Measurements from ENCODE around the gene NINL. TPM values are rescaled to one million over a fixed set of nuclear protein-coding genes. Genes with fewer than 3 reads are reported as not detected.
"Not testable (repeated sequence)": the region's sequence is repeated elsewhere in the genome, so short reads cannot be mapped to it uniquely, and the experiment has no call there.

NINL gene
- total RNA-seq, 4 donors from 2014 or later = 3.0 to 5.8 (median 3.7) TPM

DNA sequence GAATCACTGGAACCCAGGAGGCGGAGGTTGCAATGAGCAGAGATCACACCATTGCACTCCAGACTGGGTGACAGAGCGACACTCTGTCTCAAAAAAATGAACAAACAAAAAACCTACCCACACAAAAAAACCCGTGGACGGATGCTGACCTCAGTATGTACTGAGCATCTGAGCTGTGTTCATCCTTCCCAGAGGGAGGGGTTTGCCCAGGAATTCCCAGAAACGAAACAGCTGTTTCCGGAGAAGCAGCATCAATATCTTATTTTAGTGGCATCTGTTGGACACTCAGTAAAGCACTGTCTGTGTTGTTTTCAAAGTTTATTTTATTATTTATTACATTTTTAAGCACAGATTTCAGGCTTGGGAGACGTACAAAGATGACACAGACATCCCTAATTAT, 19.8 kb upstream of the NINL start:
- Histone ChIP-seq H3K9me3 (no peaks in the 10 kb centered on the region), H3K27me3 (no peaks in the 10 kb centered on the region), H3K4me1 (no peaks in the 10 kb centered on the region), H3K27ac (replicated peaks in 1 of 4) (no peak overlapping the region), H3K4me3 (no peak overlapping the region), H3K36me3 (no peaks in the 10 kb centered on the region)
- DNase-seq (ENCODE audit: extremely low spot score) = no peak
- TF ChIP-seq POLR2AphosphoS5 (IDR thresholded peaks at IDR 0.05) = no peak
- TF ChIP-seq POLR2A (IDR thresholded peaks at IDR 0.05; ENCODE audit: low read depth) = no peak
- TF ChIP-seq EP300 (IDR thresholded peaks at IDR 0.05) = no peak
- intact Hi-C loops (cut with DNase I) = no loop called here
- 64% methylated on average over 7 of the region's 7 CpGs for WGBS

DNA sequence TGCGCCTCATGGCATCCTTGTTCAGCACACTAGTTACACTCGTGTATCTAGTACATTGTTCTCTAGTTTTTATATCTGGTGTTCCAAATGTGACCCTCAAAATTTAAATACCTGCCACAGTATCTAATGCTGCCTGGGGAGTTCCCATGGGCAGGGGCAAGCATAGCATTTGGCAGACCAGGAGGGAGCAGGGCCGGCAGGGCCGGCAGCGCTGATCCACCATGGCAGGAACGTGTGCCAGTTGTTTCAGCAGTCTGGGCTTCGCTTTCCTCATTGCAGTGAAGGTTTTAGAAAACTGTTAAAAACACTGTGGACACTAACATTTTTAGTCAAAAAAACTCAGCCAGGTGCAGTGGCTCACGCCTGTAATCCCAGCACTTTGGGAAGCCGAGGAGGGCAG, 19.3 kb upstream of the NINL start:
- 87% methylated on average over 7 of the region's 9 CpGs for WGBS
- no peaks in the 10 kb centered on the region for H3K9me3 ChIP-seq
- H3K27ac ChIP-seq (replicated peaks in 1 of 4) = no peak overlapping the region
- H3K27me3 ChIP-seq = no peaks in the 10 kb centered on the region
- no peaks in the 10 kb centered on the region for H3K36me3 ChIP-seq
- H3K4me1 ChIP-seq = no peaks in the 10 kb centered on the region
- no peak overlapping the region for H3K4me3 ChIP-seq
- intact Hi-C loops (cut with DNase I) = no loop called here
- DNase-seq (ENCODE audit: extremely low spot score) = no peak
- no peak for TF ChIP-seq POLR2A (IDR thresholded peaks at IDR 0.05; ENCODE audit: low read depth)
- TF ChIP-seq, protein P1, sequence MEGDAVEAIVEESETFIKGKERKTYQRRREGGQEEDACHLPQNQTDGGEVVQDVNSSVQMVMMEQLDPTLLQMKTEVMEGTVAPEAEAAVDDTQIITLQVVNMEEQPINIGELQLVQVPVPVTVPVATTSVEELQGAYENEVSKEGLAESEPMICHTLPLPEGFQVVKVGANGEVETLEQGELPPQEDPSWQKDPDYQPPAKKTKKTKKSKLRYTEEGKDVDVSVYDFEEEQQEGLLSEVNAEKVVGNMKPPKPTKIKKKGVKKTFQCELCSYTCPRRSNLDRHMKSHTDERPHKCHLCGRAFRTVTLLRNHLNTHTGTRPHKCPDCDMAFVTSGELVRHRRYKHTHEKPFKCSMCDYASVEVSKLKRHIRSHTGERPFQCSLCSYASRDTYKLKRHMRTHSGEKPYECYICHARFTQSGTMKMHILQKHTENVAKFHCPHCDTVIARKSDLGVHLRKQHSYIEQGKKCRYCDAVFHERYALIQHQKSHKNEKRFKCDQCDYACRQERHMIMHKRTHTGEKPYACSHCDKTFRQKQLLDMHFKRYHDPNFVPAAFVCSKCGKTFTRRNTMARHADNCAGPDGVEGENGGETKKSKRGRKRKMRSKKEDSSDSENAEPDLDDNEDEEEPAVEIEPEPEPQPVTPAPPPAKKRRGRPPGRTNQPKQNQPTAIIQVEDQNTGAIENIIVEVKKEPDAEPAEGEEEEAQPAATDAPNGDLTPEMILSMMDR (IDR thresholded peaks at IDR 0.05) = no peak
- no peak for TF ChIP-seq EP300 (IDR thresholded peaks at IDR 0.05)
- TF ChIP-seq POLR2AphosphoS5 (IDR thresholded peaks at IDR 0.05) = no peak

DNA sequence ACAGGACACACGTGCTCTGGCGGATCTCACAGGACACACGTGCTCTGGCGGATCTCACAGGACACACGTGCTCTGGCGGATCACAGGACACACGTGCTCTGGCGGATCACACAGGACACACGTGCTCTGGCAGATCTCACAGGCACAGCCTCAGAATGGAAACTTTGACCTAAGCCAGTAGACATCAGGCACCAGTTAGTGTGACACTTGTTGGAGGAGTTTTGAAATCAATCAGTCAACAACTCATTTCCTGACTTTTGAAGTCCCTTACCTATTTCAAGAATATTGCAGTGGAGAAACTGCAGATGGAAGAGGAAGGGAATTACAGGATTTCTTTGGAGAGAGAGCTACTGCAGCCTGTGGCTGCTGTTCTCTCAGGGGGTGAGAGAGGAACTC, 17.6 kb upstream of the NINL start:
- H3K27me3 ChIP-seq; H3K27ac ChIP-seq (replicated peaks in 1 of 4); H3K4me1 ChIP-seq; H3K9me3 ChIP-seq; intact Hi-C loops (cut with DNase I); DNase-seq (ENCODE audit: extremely low spot score); H3K4me3 ChIP-seq; H3K36me3 ChIP-seq: not testable (repeated sequence)
- WGBS = no CpG with 5 or more reads among the region's 9 CpGs

DNA sequence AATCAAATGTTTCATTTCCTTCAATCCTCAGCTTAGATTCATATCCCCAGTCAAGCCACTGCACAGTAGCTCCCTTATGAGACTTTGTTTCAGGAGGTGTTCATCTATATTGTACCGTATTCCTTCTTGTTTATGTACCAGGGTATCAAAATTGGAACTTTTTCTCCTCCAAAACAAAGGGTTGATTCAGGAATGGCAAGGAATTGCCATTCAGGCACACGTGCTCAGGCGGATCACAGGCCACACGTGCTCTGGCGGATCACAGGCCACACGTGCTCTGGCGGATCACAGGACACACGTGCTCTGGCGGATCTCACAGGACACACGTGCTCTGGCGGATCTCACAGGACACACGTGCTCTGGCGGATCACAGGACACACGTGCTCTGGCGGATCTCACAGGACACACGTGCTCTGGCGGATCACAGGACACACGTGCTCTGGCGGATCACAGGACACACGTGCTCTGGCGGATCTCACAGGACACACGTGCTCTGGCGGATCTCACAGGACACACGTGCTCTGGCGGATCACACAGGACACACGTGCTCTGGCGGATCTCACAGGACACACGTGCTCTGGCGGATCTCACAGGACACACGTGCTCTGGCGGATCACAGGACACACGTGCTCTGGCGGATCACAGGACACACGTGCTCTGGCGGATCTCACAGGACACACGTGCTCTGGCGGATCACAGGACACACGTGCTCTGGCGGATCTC, 17.0 kb upstream of the NINL start:
- intact Hi-C loops (cut with DNase I); H3K27ac ChIP-seq (replicated peaks in 1 of 4): not testable (repeated sequence)

DNA sequence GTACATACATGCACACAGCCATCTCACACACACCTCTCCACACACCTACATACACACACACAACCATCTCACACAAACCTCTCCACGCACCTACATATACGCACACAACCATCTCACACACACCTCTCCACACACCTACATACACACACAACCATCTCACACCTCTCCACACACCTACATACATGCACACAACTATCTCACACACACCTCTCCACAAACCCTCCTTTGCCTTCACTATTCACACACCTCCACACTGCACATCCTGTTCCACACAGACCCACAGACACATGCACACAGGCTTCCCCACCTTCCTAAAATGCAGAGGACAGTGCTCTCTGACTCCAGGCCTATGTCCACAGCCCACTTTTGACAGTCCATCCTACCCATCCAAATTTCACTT, 16.3 kb upstream of the NINL start:
- Histone ChIP-seq H3K9me3 (no peaks in the 10 kb centered on the region), H3K27ac (replicated peaks in 1 of 4) (no peak overlapping the region), H3K4me1 (no peaks in the 10 kb centered on the region), H3K4me3 (no peak overlapping the region), H3K27me3 (no peaks in the 10 kb centered on the region), H3K36me3 (no peaks in the 10 kb centered on the region)
- intact Hi-C loops (cut with DNase I) = no loop called here
- TF ChIP-seq EP300 (IDR thresholded peaks at IDR 0.05) (no peak), POLR2A (IDR thresholded peaks at IDR 0.05; ENCODE audit: low read depth) (no peak), POLR2AphosphoS5 (IDR thresholded peaks at IDR 0.05) (no peak)
- TF ChIP-seq, protein P1 (IDR thresholded peaks at IDR 0.05) = no peak
- WGBS = 76% methylated on average over 2 of the region's 2 CpGs
- DNase-seq (ENCODE audit: extremely low spot score) = no peak

More for the DNA sequence above, 17.0 kb upstream of the NINL start:
- H3K36me3 ChIP-seq; H3K4me3 ChIP-seq; H3K9me3 ChIP-seq; H3K4me1 ChIP-seq; DNase-seq (ENCODE audit: extremely low spot score); H3K27me3 ChIP-seq: not testable (repeated sequence)
- 92% methylated on average over 9 of the region's 39 CpGs for WGBS

DNA sequence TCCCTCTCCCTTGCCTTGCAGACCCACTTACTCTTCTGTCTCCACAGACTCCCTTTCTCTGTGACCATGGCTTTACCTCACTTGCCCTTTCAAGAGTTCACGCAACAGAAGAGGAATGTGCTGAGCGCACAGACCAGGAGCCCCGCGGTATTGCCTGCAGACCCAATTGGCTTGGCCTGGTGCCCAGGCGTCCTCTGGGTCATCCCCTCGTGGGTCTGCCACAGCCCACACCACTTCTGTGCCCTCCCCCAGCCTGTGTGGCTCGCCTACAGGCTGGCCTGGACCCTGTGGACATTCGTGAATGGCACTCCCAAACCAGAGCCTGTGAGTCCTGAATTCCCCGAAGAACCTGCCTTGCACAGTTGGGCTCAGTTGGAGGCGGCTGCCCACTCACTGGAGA, 15.3 kb upstream of the NINL start:
- no peak overlapping the region for H3K27ac ChIP-seq (replicated peaks in 1 of 4)
- intact Hi-C loops (cut with DNase I) = no loop called here

More for the DNA sequence above, 15.3 kb upstream of the NINL start:
- no peaks in the 10 kb centered on the region for H3K4me1 ChIP-seq
- H3K9me3 ChIP-seq = no peaks in the 10 kb centered on the region
- no peak overlapping the region for H3K4me3 ChIP-seq
- no peaks in the 10 kb centered on the region for H3K27me3 ChIP-seq
- DNase-seq (ENCODE audit: extremely low spot score) = no peak
- 69% methylated on average over 9 of the region's 10 CpGs for WGBS
- no peak for TF ChIP-seq POLR2A (IDR thresholded peaks at IDR 0.05; ENCODE audit: low read depth)
- TF ChIP-seq, protein P1 (IDR thresholded peaks at IDR 0.05) = no peak
- no peaks in the 10 kb centered on the region for H3K36me3 ChIP-seq

All from esophagus muscularis mucosa (tissue), 4 donors.